GM23338 (cell line): ENCODE data around the gene NIM1K. TPM values are rescaled to one million over a fixed set of nuclear protein-coding genes. Genes with fewer than 3 reads are reported as not detected.

Source experiments
- ATAC-seq: fragments of 200-7000 bp; cut with Tn5 transposase; 3 replicates; pipeline ENCODE4 v1.9.1; 2020
- DNase-seq: peaks from one replicate; pipeline ENCODE4 v3.0.0-alpha.2; 2015; ENCODE audit warnings: low spot score
- H2AFZ ChIP-seq: fragments of 200-600 bp; sonication (generic); 2 replicates; pipeline ENCODE4 v1.8.0; 2016; ENCODE audit warnings: antibody characterized with exemption, mild to moderate bottlenecking, moderate library complexity
- H3F3A ChIP-seq: fragments of 200-600 bp; sonication (generic); replicated peaks from 2 replicates; pipeline ENCODE4 v1.8.0; 2017; ENCODE audit warnings: antibody characterized with exemption, mixed run types, low read depth
- H3K27ac ChIP-seq: fragments of 200-600 bp; sonication (generic); 2 replicates; pipeline ENCODE4 v1.6.1; 2016; ENCODE audit warnings: low read depth
- H3K27me3 ChIP-seq: fragments of 200-600 bp; sonication (generic); 2 replicates; pipeline ENCODE4 v1.8.0; 2016; ENCODE audit warnings: mild to moderate bottlenecking, mixed run types, moderate library complexity; ENCODE audit not compliant: insufficient read depth
- H3K36me3 ChIP-seq: fragments of 200-600 bp; sonication (generic); 2 replicates; pipeline ENCODE4 v1.8.0; 2016; ENCODE audit warnings: mild to moderate bottlenecking; ENCODE audit not compliant: insufficient read depth
- H3K4me1 ChIP-seq: fragments of 200-600 bp; sonication (generic); 2 replicates; pipeline ENCODE4 v1.8.0; 2016; ENCODE audit warnings: mild to moderate bottlenecking, moderate library complexity; ENCODE audit not compliant: insufficient read depth
- H3K4me2 ChIP-seq: fragments of 200-600 bp; sonication (generic); 2 replicates; pipeline ENCODE4 v1.7.1; 2017; ENCODE audit warnings: mixed run types
- H3K4me3 ChIP-seq: fragments of 200-600 bp; sonication (generic); 2 replicates; pipeline ENCODE4 v1.6.1; 2016; ENCODE audit warnings: mixed run types
- H3K79me2 ChIP-seq: fragments of 200-600 bp; sonication (generic); replicated peaks from 2 replicates; pipeline ENCODE4 v1.8.0; 2017; ENCODE audit warnings: mild to moderate bottlenecking; ENCODE audit not compliant: insufficient read depth
- H3K9me2 ChIP-seq: fragments of 200-600 bp; sonication (generic); 2 replicates; pipeline ENCODE4 v1.8.0; 2017; ENCODE audit not compliant: insufficient read depth
- H4K20me1 ChIP-seq: fragments of 200-600 bp; sonication (generic); replicated peaks from 2 replicates; pipeline ENCODE4 v1.8.0; 2017; ENCODE audit warnings: mild to moderate bottlenecking; ENCODE audit not compliant: insufficient read depth
- H3K27ac Mint-ChIP-seq: 2 replicates; pipeline ENCODE4 v1.8.0; 2020; ENCODE audit warnings: inconsistent platforms, mild to moderate bottlenecking, moderate library complexity, mixed read lengths
- H3K27me3 Mint-ChIP-seq: 3 replicates; pipeline ENCODE4 v1.8.0; 2022; ENCODE audit warnings: low read depth, mild to moderate bottlenecking, moderate library complexity, mixed read lengths, inconsistent platforms; ENCODE audit not compliant: insufficient read depth, poor library complexity
- H3K36me3 Mint-ChIP-seq: 3 replicates; pipeline ENCODE4 v1.8.0; 2021; ENCODE audit warnings: low read depth, mild to moderate bottlenecking, inconsistent platforms, moderate library complexity, mixed read lengths
- H3K4me1 Mint-ChIP-seq: 3 replicates; pipeline ENCODE4 v1.8.0; 2020; ENCODE audit warnings: mild to moderate bottlenecking, inconsistent platforms, mixed read lengths
- H3K4me3 Mint-ChIP-seq: 3 replicates; pipeline ENCODE4 v1.8.0; 2021; ENCODE audit warnings: moderate library complexity, mild to moderate bottlenecking, inconsistent platforms, mixed read lengths
- H3K9me3 Mint-ChIP-seq: 3 replicates; pipeline ENCODE4 v1.8.0; 2020; ENCODE audit warnings: moderate library complexity, mild to moderate bottlenecking, inconsistent platforms, mixed read lengths
- CREB1 ChIP-seq: fragments of 250-450 bp; sonication (Bioruptor Pico); IDR thresholded peaks from 2 replicates; pipeline ENCODE4 v1.5.0; 2020; ENCODE audit warnings: low read depth, mild to moderate bottlenecking, moderate library complexity
- CTCF ChIP-seq, 2 experiments: fragments of 200-600 bp in 1 of 2; sonication (generic) in 1 of 2; conservative IDR thresholded peaks; 2 replicates each; pipeline versions ENCODE4 v1.5.1 to v1.6.1; 2016 to 2017; ENCODE audit warnings: antibody characterized with exemption in 2 of 2, low read depth in 2 of 2, mild to moderate bottlenecking in 2 of 2, moderate library complexity in 1 of 2
- EZH2 ChIP-seq: fragments of 200-600 bp; sonication (generic); IDR thresholded peaks from one replicate; pipeline ENCODE4 v1.8.0; 2017; ENCODE audit warnings: antibody characterized with exemption, mild to moderate bottlenecking, low read depth; ENCODE audit not compliant: unreplicated experiment
- EZH2phosphoT487 ChIP-seq: fragments of 200-600 bp; sonication (generic); IDR thresholded peaks from one replicate; pipeline ENCODE4 v1.8.1; 2018; ENCODE audit warnings: antibody characterized with exemption; ENCODE audit not compliant: unreplicated experiment
- JUNB ChIP-seq: IDR thresholded peaks from one replicate; pipeline ENCODE4 v1.6.1; 2016; ENCODE audit warnings: antibody characterized with exemption; ENCODE audit not compliant: unreplicated experiment
- NANOG ChIP-seq: IDR thresholded peaks from 2 replicates; pipeline ENCODE4 v1.6.1; 2016; ENCODE audit warnings: antibody characterized with exemption, borderline replicate concordance
- POLR2AphosphoS5 ChIP-seq: IDR thresholded peaks from 2 replicates; pipeline ENCODE4 v1.6.1; 2016; ENCODE audit warnings: antibody characterized with exemption, low read depth
- STAT1 ChIP-seq: IDR thresholded peaks from one replicate; pipeline ENCODE4 v1.6.1; 2016; ENCODE audit warnings: antibody characterized with exemption; ENCODE audit not compliant: unreplicated experiment
- ZNF114 ChIP-seq: fragments of 250-450 bp; sonication (Bioruptor Pico); IDR thresholded peaks from 2 replicates; pipeline ENCODE4 v1.5.0; 2020; ENCODE audit warnings: mild to moderate bottlenecking, moderate library complexity
- ZNF331 ChIP-seq: fragments of 250-450 bp; sonication (Bioruptor Pico); IDR thresholded peaks from 2 replicates; pipeline ENCODE4 v1.5.0; 2020; ENCODE audit warnings: low read depth, mild to moderate bottlenecking, moderate library complexity
- polyA plus RNA-seq: library from polyadenylated mRNA; unstranded; fragments of >200 nt; fragmentation: Nextera tagmentation; extraction: Ambion mirVana; gene quantifications from 2 replicates; pipeline ENCODE4 v1.2.1, GENCODE V29; 2016
- total RNA-seq: library from RNA; depleted of rRNA; stranded (reverse); fragments of >200 nt; shearing (Covaris generic); gene quantifications from 2 replicates; pipeline ENCODE4 v1.2.3, GENCODE V29; 2014
- TF ChIP-seq, protein P1 (sequence below): IDR thresholded peaks from 2 replicates; pipeline ENCODE4 v1.6.1; 2016; ENCODE audit warnings: antibody characterized with exemption
- TF ChIP-seq, protein P2 (sequence below): fragments of 250-450 bp; sonication (Bioruptor Pico); IDR thresholded peaks from 2 replicates; pipeline ENCODE4 v1.5.0; 2020; ENCODE audit warnings: mild to moderate bottlenecking, moderate library complexity
- TF ChIP-seq, protein P3 (sequence below): IDR thresholded peaks from one replicate; pipeline ENCODE4 v1.6.1; 2018; ENCODE audit warnings: antibody characterized with exemption; ENCODE audit not compliant: unreplicated experiment

The NIM1K gene
- total and polyA plus RNA-seq, 2 experiments from 2014 or later = not detected

DNA sequence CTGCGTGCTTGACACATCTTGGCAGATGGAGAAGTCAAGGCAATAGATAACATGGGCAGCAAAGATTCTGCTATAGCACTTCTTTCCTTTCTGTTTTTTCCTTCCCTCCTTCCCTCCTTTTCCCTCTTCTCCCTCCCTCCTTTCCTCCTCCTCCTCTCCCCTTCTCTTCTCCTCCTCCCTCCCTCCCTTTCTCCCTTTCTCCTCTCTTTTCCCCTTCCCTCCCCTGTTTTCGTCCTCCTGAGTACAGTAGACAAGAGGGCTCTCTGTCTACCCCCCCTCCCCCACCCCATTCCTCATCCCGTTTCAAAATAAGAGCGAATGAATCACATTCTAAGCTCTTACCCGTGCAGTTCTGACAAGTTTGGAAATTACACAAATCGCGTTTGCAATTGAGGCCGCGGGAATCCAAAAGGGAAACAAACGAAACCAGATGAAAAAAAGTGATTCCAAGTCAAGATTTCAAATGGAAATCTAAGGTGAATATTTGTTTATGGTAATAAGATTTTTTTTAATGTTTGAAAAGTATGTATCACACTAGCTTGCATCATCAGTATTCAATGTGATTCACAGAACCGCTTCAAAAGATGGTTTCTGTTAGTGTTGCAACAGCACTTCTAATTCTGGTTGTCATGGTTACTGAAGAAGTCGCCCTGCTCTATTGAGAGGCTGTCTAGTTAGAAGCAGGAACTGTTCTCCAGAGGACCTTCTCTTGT is 1.3 kb downstream of the NIM1K start:
- Histone ChIP-seq H3K4me2 (peak overlapping the region; percentile 82), H3F3A (no peaks in the 10 kb centered on the region), H2AFZ (peak overlapping the region; percentile 67), H3K27me3 (peaks cover 54% of the 10 kb centered on the region), H3K79me2 (no peaks in the 10 kb centered on the region), H3K4me3 (peak overlapping the region; percentile 60), H4K20me1 (no peaks in the 10 kb centered on the region), H3K4me1 (peaks cover 14% of the 10 kb centered on the region), H3K9me2 (no peaks in the 10 kb centered on the region), H3K27ac (no peak overlapping the region), H3K36me3 (no peaks in the 10 kb centered on the region)
- Mint-ChIP-seq H3K36me3 (no peaks in the 10 kb centered on the region), H3K4me3 (peak overlapping the region; percentile 75), H3K4me1 (peaks cover 9% of the 10 kb centered on the region; the same call in 2 of the 3 replicates), H3K27ac (no peak overlapping the region), H3K27me3 (peaks cover 43% of the 10 kb centered on the region), H3K9me3 (no peaks in the 10 kb centered on the region)
- ATAC-seq = peak; percentile 13
- DNase-seq = peak; percentile 75
- TF ChIP-seq STAT1 (no peak), ZNF331 (no peak), CREB1 (CRISPR knock-in tag) (no peak), NANOG (no peak), CTCF (conservative IDR thresholded peaks at IDR 0.05; ENCODE audit: low read depth in 2 of 2) (no peak), EZH2phosphoT487 (no peak), ZNF114 (no peak), POLR2AphosphoS5 (no peak), JUNB (no peak), EZH2 (no peak)
- TF ChIP-seq, protein P1, sequence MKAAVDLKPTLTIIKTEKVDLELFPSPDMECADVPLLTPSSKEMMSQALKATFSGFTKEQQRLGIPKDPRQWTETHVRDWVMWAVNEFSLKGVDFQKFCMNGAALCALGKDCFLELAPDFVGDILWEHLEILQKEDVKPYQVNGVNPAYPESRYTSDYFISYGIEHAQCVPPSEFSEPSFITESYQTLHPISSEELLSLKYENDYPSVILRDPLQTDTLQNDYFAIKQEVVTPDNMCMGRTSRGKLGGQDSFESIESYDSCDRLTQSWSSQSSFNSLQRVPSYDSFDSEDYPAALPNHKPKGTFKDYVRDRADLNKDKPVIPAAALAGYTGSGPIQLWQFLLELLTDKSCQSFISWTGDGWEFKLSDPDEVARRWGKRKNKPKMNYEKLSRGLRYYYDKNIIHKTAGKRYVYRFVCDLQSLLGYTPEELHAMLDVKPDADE = no peak
- TF ChIP-seq, protein P2, sequence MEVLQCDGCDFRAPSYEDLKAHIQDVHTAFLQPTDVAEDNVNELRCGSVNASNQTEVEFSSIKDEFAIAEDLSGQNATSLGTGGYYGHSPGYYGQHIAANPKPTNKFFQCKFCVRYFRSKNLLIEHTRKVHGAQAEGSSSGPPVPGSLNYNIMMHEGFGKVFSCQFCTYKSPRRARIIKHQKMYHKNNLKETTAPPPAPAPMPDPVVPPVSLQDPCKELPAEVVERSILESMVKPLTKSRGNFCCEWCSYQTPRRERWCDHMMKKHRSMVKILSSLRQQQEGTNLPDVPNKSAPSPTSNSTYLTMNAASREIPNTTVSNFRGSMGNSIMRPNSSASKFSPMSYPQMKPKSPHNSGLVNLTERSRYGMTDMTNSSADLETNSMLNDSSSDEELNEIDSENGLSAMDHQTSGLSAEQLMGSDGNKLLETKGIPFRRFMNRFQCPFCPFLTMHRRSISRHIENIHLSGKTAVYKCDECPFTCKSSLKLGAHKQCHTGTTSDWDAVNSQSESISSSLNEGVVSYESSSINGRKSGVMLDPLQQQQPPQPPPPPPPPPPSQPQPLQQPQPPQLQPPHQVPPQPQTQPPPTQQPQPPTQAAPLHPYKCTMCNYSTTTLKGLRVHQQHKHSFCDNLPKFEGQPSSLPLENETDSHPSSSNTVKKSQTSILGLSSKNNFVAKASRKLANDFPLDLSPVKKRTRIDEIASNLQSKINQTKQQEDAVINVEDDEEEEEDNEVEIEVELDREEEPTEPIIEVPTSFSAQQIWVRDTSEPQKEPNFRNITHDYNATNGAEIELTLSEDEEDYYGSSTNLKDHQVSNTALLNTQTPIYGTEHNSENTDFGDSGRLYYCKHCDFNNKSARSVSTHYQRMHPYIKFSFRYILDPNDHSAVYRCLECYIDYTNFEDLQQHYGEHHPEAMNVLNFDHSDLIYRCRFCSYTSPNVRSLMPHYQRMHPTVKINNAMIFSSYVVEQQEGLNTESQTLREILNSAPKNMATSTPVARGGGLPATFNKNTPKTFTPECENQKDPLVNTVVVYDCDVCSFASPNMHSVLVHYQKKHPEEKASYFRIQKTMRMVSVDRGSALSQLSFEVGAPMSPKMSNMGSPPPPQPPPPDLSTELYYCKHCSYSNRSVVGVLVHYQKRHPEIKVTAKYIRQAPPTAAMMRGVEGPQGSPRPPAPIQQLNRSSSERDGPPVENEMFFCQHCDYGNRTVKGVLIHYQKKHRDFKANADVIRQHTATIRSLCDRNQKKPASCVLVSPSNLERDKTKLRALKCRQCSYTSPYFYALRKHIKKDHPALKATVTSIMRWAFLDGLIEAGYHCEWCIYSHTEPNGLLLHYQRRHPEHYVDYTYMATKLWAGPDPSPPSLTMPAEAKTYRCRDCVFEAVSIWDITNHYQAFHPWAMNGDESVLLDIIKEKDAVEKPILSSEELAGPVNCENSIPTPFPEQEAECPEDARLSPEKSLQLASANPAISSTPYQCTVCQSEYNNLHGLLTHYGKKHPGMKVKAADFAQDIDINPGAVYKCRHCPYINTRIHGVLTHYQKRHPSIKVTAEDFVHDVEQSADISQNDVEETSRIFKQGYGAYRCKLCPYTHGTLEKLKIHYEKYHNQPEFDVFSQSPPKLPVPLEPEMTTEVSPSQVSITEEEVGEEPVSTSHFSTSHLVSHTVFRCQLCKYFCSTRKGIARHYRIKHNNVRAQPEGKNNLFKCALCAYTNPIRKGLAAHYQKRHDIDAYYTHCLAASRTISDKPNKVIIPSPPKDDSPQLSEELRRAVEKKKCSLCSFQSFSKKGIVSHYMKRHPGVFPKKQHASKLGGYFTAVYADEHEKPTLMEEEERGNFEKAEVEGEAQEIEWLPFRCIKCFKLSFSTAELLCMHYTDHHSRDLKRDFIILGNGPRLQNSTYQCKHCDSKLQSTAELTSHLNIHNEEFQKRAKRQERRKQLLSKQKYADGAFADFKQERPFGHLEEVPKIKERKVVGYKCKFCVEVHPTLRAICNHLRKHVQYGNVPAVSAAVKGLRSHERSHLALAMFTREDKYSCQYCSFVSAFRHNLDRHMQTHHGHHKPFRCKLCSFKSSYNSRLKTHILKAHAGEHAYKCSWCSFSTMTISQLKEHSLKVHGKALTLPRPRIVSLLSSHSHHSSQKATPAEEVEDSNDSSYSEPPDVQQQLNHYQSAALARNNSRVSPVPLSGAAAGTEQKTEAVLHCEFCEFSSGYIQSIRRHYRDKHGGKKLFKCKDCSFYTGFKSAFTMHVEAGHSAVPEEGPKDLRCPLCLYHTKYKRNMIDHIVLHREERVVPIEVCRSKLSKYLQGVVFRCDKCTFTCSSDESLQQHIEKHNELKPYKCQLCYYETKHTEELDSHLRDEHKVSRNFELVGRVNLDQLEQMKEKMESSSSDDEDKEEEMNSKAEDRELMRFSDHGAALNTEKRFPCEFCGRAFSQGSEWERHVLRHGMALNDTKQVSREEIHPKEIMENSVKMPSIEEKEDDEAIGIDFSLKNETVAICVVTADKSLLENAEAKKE = no peak
- TF ChIP-seq, protein P3, sequence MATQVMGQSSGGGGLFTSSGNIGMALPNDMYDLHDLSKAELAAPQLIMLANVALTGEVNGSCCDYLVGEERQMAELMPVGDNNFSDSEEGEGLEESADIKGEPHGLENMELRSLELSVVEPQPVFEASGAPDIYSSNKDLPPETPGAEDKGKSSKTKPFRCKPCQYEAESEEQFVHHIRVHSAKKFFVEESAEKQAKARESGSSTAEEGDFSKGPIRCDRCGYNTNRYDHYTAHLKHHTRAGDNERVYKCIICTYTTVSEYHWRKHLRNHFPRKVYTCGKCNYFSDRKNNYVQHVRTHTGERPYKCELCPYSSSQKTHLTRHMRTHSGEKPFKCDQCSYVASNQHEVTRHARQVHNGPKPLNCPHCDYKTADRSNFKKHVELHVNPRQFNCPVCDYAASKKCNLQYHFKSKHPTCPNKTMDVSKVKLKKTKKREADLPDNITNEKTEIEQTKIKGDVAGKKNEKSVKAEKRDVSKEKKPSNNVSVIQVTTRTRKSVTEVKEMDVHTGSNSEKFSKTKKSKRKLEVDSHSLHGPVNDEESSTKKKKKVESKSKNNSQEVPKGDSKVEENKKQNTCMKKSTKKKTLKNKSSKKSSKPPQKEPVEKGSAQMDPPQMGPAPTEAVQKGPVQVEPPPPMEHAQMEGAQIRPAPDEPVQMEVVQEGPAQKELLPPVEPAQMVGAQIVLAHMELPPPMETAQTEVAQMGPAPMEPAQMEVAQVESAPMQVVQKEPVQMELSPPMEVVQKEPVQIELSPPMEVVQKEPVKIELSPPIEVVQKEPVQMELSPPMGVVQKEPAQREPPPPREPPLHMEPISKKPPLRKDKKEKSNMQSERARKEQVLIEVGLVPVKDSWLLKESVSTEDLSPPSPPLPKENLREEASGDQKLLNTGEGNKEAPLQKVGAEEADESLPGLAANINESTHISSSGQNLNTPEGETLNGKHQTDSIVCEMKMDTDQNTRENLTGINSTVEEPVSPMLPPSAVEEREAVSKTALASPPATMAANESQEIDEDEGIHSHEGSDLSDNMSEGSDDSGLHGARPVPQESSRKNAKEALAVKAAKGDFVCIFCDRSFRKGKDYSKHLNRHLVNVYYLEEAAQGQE = no peak
